Measurements from ENCODE around the gene DDB1.

Gene DDB1

GRCh38 chr11:61367406-61367805 lies 34.5 kb upstream of the DDB1 start:
- H3K4me1 ChIP-seq (ENCODE audit: control insufficient read depth in 1 of 2, insufficient read depth in 2 of 2, low read length in 2 of 2): peaks cover 8 to 11% of the 10 kb centered on the region in 2 donors
- H3K9ac ChIP-seq (ENCODE audit: low read depth in 1 of 2, low read length in 2 of 2): no peak overlapping the region
- H3K4me3 ChIP-seq (ENCODE audit: low read depth in 1 of 2, low read length in 2 of 2): no peak overlapping the region
- H3K9me3 ChIP-seq (ENCODE audit: control insufficient read depth in 1 of 2, low read length in 2 of 2): no peaks in the 10 kb centered on the region
- H3K36me3 ChIP-seq (ENCODE audit: control insufficient read depth in 1 of 2, insufficient read depth in 2 of 2, low read length in 2 of 2): peaks cover 41 to 59% of the 10 kb centered on the region in 2 donors
- H3K27ac ChIP-seq (ENCODE audit: low read depth, low read length): no peak overlapping the region
- no peaks in the 10 kb centered on the region for H3K27me3 ChIP-seq (ENCODE audit: control insufficient read depth in 1 of 2, insufficient read depth in 2 of 2, low read length in 2 of 2)

- H3K27ac ChIP-seq (ENCODE audit: low read depth, low read length): no peak overlapping the region
- H3K36me3 ChIP-seq (ENCODE audit: control insufficient read depth in 1 of 2, insufficient read depth in 2 of 2, low read length in 2 of 2): peaks cover 31 to 44% of the 10 kb centered on the region in 2 donors
- peaks cover 29 to 30% of the 10 kb centered on the region in 2 donors for H3K4me1 ChIP-seq (ENCODE audit: control insufficient read depth in 1 of 2, insufficient read depth in 2 of 2, low read length in 2 of 2)
- H3K9ac ChIP-seq (ENCODE audit: low read depth in 1 of 2, low read length in 2 of 2): no peak overlapping the region
- no peak overlapping the region for H3K4me3 ChIP-seq (ENCODE audit: low read depth in 1 of 2, low read length in 2 of 2)
- H3K9me3 ChIP-seq (ENCODE audit: control insufficient read depth in 1 of 2, low read length in 2 of 2): no peaks in the 10 kb centered on the region
- no peaks in the 10 kb centered on the region for H3K27me3 ChIP-seq (ENCODE audit: control insufficient read depth in 1 of 2, insufficient read depth in 2 of 2, low read length in 2 of 2)
Observed at GRCh38 chr11:61364012-61364675, 31.2 kb upstream of the DDB1 start.

- peaks cover 31 to 36% of the 10 kb centered on the region in 2 donors for H3K4me1 ChIP-seq (ENCODE audit: control insufficient read depth in 1 of 2, insufficient read depth in 2 of 2, low read length in 2 of 2)
- H3K36me3 ChIP-seq (ENCODE audit: control insufficient read depth in 1 of 2, insufficient read depth in 2 of 2, low read length in 2 of 2): peaks cover 20 to 28% of the 10 kb centered on the region in 2 donors
- H3K27ac ChIP-seq (ENCODE audit: low read depth, low read length): peak overlapping the region; percentile 97
Observed at GRCh38 chr11:61362542-61362875, 29.6 kb upstream of the DDB1 start.

GRCh38 chr11:61361741-61362541 lies 29.0 kb upstream of the DDB1 start, which contains the start of the genes CYB561A3 and TMEM138:
Gene CYB561A3 (minus strand): TSS chr11:61361882. CDS start chr11:61356713, 5,169 bp downstream.
Gene TMEM138 (plus strand): TSS chr11:61362374. CDS start chr11:61364391, 2,017 bp downstream.
- no peaks in the 10 kb centered on the region for H3K27me3 ChIP-seq (ENCODE audit: control insufficient read depth in 1 of 2, insufficient read depth in 2 of 2, low read length in 2 of 2)
- no peaks in the 10 kb centered on the region for H3K9me3 ChIP-seq (ENCODE audit: control insufficient read depth in 1 of 2, low read length in 2 of 2)
- peaks cover 31 to 41% of the 10 kb centered on the region in 2 donors for H3K4me1 ChIP-seq (ENCODE audit: control insufficient read depth in 1 of 2, insufficient read depth in 2 of 2, low read length in 2 of 2)
- peak within 1 kb of the TSS; percentile 97 for H3K27ac ChIP-seq (ENCODE audit: low read depth, low read length)
- H3K9ac ChIP-seq (ENCODE audit: low read depth in 1 of 2, low read length in 2 of 2): peak within 1 kb of the TSS; percentile 87 to 98
- peak within 1 kb of the TSS; percentile 80 to 90 for H3K4me3 ChIP-seq (ENCODE audit: low read depth in 1 of 2, low read length in 2 of 2)
- H3K36me3 ChIP-seq (ENCODE audit: control insufficient read depth in 1 of 2, insufficient read depth in 2 of 2, low read length in 2 of 2): peaks cover 16 to 22% of the 10 kb centered on the region in 2 donors

More at GRCh38 chr11:61362542-61362875, 29.6 kb upstream of the DDB1 start:
- Histone ChIP-seq H3K9me3 (ENCODE audit: control insufficient read depth in 1 of 2, low read length in 2 of 2) (no peaks in the 10 kb centered on the region), H3K9ac (ENCODE audit: low read depth in 1 of 2, low read length in 2 of 2) (peak overlapping the region; percentile 87 to 98), H3K4me3 (ENCODE audit: low read depth in 1 of 2, low read length in 2 of 2) (peak overlapping the region; percentile 80 to 90), H3K27me3 (ENCODE audit: control insufficient read depth in 1 of 2, insufficient read depth in 2 of 2, low read length in 2 of 2) (no peaks in the 10 kb centered on the region)

GRCh38 chr11:61361237-61361740 lies 28.4 kb upstream of the DDB1 start:
- Histone ChIP-seq H3K27ac (ENCODE audit: low read depth, low read length) (peak overlapping the region; percentile 97), H3K27me3 (ENCODE audit: control insufficient read depth in 1 of 2, insufficient read depth in 2 of 2, low read length in 2 of 2) (no peaks in the 10 kb centered on the region), H3K9me3 (ENCODE audit: control insufficient read depth in 1 of 2, low read length in 2 of 2) (no peaks in the 10 kb centered on the region), H3K4me1 (ENCODE audit: control insufficient read depth in 1 of 2, insufficient read depth in 2 of 2, low read length in 2 of 2) (peaks cover 31 to 41% of the 10 kb centered on the region in 2 donors), H3K9ac (ENCODE audit: low read depth in 1 of 2, low read length in 2 of 2) (peak overlapping the region; percentile 87 to 98), H3K4me3 (ENCODE audit: low read depth in 1 of 2, low read length in 2 of 2) (peak overlapping the region; percentile 80 to 90), H3K36me3 (ENCODE audit: control insufficient read depth in 1 of 2, insufficient read depth in 2 of 2, low read length in 2 of 2) (peaks cover 11 to 16% of the 10 kb centered on the region in 2 donors)

- peaks cover 31 to 41% of the 10 kb centered on the region in 2 donors for H3K4me1 ChIP-seq (ENCODE audit: control insufficient read depth in 1 of 2, insufficient read depth in 2 of 2, low read length in 2 of 2)
- H3K9ac ChIP-seq (ENCODE audit: low read depth in 1 of 2, low read length in 2 of 2): no peak overlapping the region
- H3K27ac ChIP-seq (ENCODE audit: low read depth, low read length): no peak overlapping the region
Observed at GRCh38 chr11:61359516-61359915, 26.6 kb upstream of the DDB1 start.

GRCh38 chr11:61358566-61358965 lies 25.7 kb upstream of the DDB1 start:
- H3K9ac ChIP-seq (ENCODE audit: low read depth in 1 of 2, low read length in 2 of 2): no peak overlapping the region
- H3K27ac ChIP-seq (ENCODE audit: low read depth, low read length): no peak overlapping the region
- H3K27me3 ChIP-seq (ENCODE audit: control insufficient read depth in 1 of 2, insufficient read depth in 2 of 2, low read length in 2 of 2): no peaks in the 10 kb centered on the region
- peaks cover 1 to 6% of the 10 kb centered on the region in 2 donors for H3K36me3 ChIP-seq (ENCODE audit: control insufficient read depth in 1 of 2, insufficient read depth in 2 of 2, low read length in 2 of 2)
- H3K4me3 ChIP-seq (ENCODE audit: low read depth in 1 of 2, low read length in 2 of 2): no peak overlapping the region
- H3K4me1 ChIP-seq (ENCODE audit: control insufficient read depth in 1 of 2, insufficient read depth in 2 of 2, low read length in 2 of 2): peaks cover 33 to 47% of the 10 kb centered on the region in 2 donors
- no peaks in the 10 kb centered on the region for H3K9me3 ChIP-seq (ENCODE audit: control insufficient read depth in 1 of 2, low read length in 2 of 2)

More at GRCh38 chr11:61359516-61359915, 26.6 kb upstream of the DDB1 start:
- Histone ChIP-seq H3K36me3 (ENCODE audit: control insufficient read depth in 1 of 2, insufficient read depth in 2 of 2, low read length in 2 of 2) (peaks cover 4 to 8% of the 10 kb centered on the region in 2 donors), H3K4me3 (ENCODE audit: low read depth in 1 of 2, low read length in 2 of 2) (no peak overlapping the region), H3K9me3 (ENCODE audit: control insufficient read depth in 1 of 2, low read length in 2 of 2) (no peaks in the 10 kb centered on the region), H3K27me3 (ENCODE audit: control insufficient read depth in 1 of 2, insufficient read depth in 2 of 2, low read length in 2 of 2) (no peaks in the 10 kb centered on the region)

- H3K9ac ChIP-seq (ENCODE audit: low read depth in 1 of 2, low read length in 2 of 2): no peak overlapping the region
- H3K27me3 ChIP-seq (ENCODE audit: control insufficient read depth in 1 of 2, insufficient read depth in 2 of 2, low read length in 2 of 2): no peaks in the 10 kb centered on the region
- no peak overlapping the region for H3K4me3 ChIP-seq (ENCODE audit: low read depth in 1 of 2, low read length in 2 of 2)
- H3K36me3 ChIP-seq (ENCODE audit: control insufficient read depth in 1 of 2, insufficient read depth in 2 of 2, low read length in 2 of 2): peaks cover 8 to 13% of the 10 kb centered on the region in 2 donors
- H3K27ac ChIP-seq (ENCODE audit: low read depth, low read length): no peak overlapping the region
- H3K4me1 ChIP-seq (ENCODE audit: control insufficient read depth in 1 of 2, insufficient read depth in 2 of 2, low read length in 2 of 2): peaks cover 32 to 46% of the 10 kb centered on the region in 2 donors
- H3K9me3 ChIP-seq (ENCODE audit: control insufficient read depth in 1 of 2, low read length in 2 of 2): no peaks in the 10 kb centered on the region
Observed at GRCh38 chr11:61357894-61358239, 25.0 kb upstream of the DDB1 start.

GRCh38 chr11:61357233-61357893 lies 24.5 kb upstream of the DDB1 start:
- no peaks in the 10 kb centered on the region for H3K9me3 ChIP-seq (ENCODE audit: control insufficient read depth in 1 of 2, low read length in 2 of 2)
- no peak overlapping the region for H3K9ac ChIP-seq (ENCODE audit: low read depth in 1 of 2, low read length in 2 of 2)
- H3K36me3 ChIP-seq (ENCODE audit: control insufficient read depth in 1 of 2, insufficient read depth in 2 of 2, low read length in 2 of 2): peaks cover 11 to 14% of the 10 kb centered on the region in 2 donors
- H3K27me3 ChIP-seq (ENCODE audit: control insufficient read depth in 1 of 2, insufficient read depth in 2 of 2, low read length in 2 of 2): no peaks in the 10 kb centered on the region
- H3K4me3 ChIP-seq (ENCODE audit: low read depth in 1 of 2, low read length in 2 of 2): no peak overlapping the region
- H3K4me1 ChIP-seq (ENCODE audit: control insufficient read depth in 1 of 2, insufficient read depth in 2 of 2, low read length in 2 of 2): peaks cover 29 to 47% of the 10 kb centered on the region in 2 donors
- H3K27ac ChIP-seq (ENCODE audit: low read depth, low read length): no peak overlapping the region
